Adipose tissue (tissue), 3 donors: ENCODE results near the gene NCCRP1. TPM values are rescaled to one million over a fixed set of nuclear protein-coding genes. Genes with fewer than 3 reads are reported as not detected.
"Not testable (repeated sequence)": the region's sequence is repeated elsewhere in the genome, so short reads cannot be mapped to it uniquely, and the experiment has no call there.

Source experiments
- H3K27ac ChIP-seq: one replicate; pipeline ENCODE4 v1.5.1; 2013; ENCODE audit warnings: low read depth, low read length
- WGBS, 3 donors: extraction: QIAGEN DNeasy Blood & Tissue Kit; methylation state at CpG; one replicate each; pipeline ENCODE4 v1.1.7; 2013; 5-methylcytosine and 5-hydroxymethylcytosine counted together
- polyA plus RNA-seq, 3 donors: library from polyadenylated mRNA; stranded (reverse); fragments of 200-250 nt; gene quantifications; one replicate each; pipeline ENCODE4 v1.2.3, GENCODE V29; 2013
- donor health status: healthy with polysubstance abuse.
- donor health status: Bipolar disorder and iron deficiency.
- donor health status: healthy.

Gene NCCRP1
- polyA plus RNA-seq, 3 donors = 0.40 to 2.4 TPM; not detected in 1

- 26 to 39% (median 33%) methylated on average over 11 of the region's 11 CpGs for WGBS, 3 donors
- no peak overlapping the region for H3K27ac ChIP-seq
Observed at GRCh38 chr19:39199025-39199424, 2.3 kb downstream of the NCCRP1 start.

- 42 to 84% (median 84%) methylated on average over 20 to 32 of the region's 32 CpGs for WGBS, 3 donors
- H3K27ac ChIP-seq = no peak overlapping the region
Observed at GRCh38 chr19:39200066-39200802, 3.5 kb downstream of the NCCRP1 start.

DNA sequence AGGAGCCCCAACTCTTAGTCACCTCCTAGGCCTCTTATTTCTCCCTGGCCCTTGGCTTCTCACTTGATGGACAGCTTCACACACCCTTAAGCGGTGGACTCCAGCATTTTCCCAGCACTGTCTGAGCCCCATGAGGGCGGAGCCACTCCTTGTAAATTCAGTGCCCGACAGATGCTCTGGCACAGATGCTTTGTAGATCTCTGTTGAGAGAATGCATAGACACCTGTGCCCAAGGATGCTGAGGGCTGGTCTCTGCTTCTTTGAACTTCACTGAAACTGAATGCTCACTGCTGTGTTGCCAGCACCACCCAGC lies 4.0 kb downstream of the NCCRP1 start:
- no peak overlapping the region for H3K27ac ChIP-seq
- whole genome bisulfite sequencing, 3 donors = 26 to 87% (median 76%) methylated on average over 3 of the region's 3 CpGs

GRCh38 chr19:39202998-39203355 lies 6.2 kb downstream of the NCCRP1 start:
- no peak overlapping the region for H3K27ac ChIP-seq
- WGBS, 3 donors = 10 to 100% (median 100%) methylated on average over 1 of the region's 1 CpG

GRCh38 chr19:39203372-39204341 lies 6.9 kb downstream of the NCCRP1 start, which contains the start of gene SYCN:
TSS of gene SYCN (minus strand) at chr19:39204263. CDS start at chr19:39204254, 9 bp downstream.
- H3K27ac ChIP-seq = no peak within 1 kb of the TSS
- 13 to 29% (median 20%) methylated on average over 56 to 57 of the region's 57 CpGs for WGBS, 3 donors

- no peak overlapping the region for H3K27ac ChIP-seq
- 25 to 81% (median 77%) methylated on average over 3 of the region's 3 CpGs for WGBS, 3 donors
Observed at GRCh38 chr19:39205449-39205764, 8.6 kb downstream of the NCCRP1 start.

GRCh38 chr19:39206122-39206521 lies 9.4 kb downstream of the NCCRP1 start:
- 77 to 90% (median 85%) methylated on average over 6 of the region's 6 CpGs for WGBS, 3 donors
- no peak overlapping the region for H3K27ac ChIP-seq

- 53 to 75% (median 72%) methylated on average over 6 of the region's 6 CpGs for WGBS, 3 donors
- no peak overlapping the region for H3K27ac ChIP-seq
Observed at GRCh38 chr19:39207293-39207836, 10.6 kb downstream of the NCCRP1 start.

GRCh38 chr19:39208175-39208795 lies 11.5 kb downstream of the NCCRP1 start:
- WGBS, 3 donors = 31 to 78% (median 71%) methylated on average over 9 of the region's 9 CpGs
- H3K27ac ChIP-seq = no peak overlapping the region

GRCh38 chr19:39209196-39209595 lies 12.4 kb downstream of the NCCRP1 start:
- H3K27ac ChIP-seq = no peak overlapping the region
- WGBS, 3 donors = 40 to 76% (median 72%) methylated on average over 7 of the region's 7 CpGs

GRCh38 chr19:39211731-39212374 lies 15.1 kb downstream of the NCCRP1 start:
- 66 to 87% (median 75%) methylated on average over 13 of the region's 13 CpGs for WGBS, 3 donors
- H3K27ac ChIP-seq = no peak overlapping the region

- no peak overlapping the region for H3K27ac ChIP-seq
- WGBS, 3 donors = 25 to 58% (median 26%) methylated on average over 8 of the region's 8 CpGs
Observed at GRCh38 chr19:39212375-39212742, 15.6 kb downstream of the NCCRP1 start.

DNA sequence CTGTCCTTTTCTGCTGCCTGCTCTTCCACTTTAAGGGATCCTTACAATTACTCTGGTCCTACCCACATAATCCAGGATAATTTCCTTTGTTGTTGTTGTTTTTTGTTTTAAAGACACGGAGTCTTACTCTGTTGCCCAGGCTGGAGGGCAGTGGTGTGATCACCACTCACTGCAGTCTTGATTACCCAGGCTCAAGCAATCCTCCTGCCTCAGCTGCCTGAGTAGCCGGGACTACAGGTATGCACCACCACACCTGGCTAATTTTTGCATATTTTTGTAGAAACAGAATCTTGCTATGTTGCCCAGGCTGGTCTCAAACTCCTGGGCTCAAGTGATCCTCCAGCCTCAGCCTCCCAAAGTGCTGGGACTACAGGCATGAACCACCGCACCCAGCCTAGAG lies 18.6 kb downstream of the NCCRP1 start:
- H3K27ac ChIP-seq = not testable (repeated sequence)
- 86 to 93% (median 90%) methylated on average over 3 of the region's 3 CpGs for WGBS, 3 donors

DNA sequence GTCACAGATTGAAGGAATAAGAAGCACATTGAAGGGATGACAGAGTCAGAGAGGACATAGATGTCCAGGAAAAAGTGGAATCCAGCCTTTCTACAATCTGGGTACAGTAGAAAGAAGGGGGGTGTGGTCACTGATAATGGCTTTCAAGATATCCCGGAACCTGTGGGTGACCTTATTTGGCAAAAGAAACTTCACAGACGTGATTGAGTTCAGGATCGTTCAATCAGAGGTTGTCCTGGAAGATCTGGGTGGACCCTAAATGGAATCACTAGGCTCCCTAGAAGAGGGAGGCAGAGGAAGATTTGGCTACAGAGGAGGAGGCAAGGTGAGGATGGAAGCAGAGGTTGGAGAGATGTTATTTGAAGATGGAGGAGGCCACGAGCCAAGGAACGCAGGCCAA lies 20.3 kb downstream of the NCCRP1 start:
- H3K27ac ChIP-seq = no peak overlapping the region
- WGBS, 3 donors = 84 to 90% (median 85%) methylated on average over 5 of the region's 5 CpGs

- 82 to 90% (median 83%) methylated on average over 15 of the region's 15 CpGs for WGBS, 3 donors
- no peak overlapping the region for H3K27ac ChIP-seq
Observed at GRCh38 chr19:39218230-39219007, 21.7 kb downstream of the NCCRP1 start.

GRCh38 chr19:39219108-39219507 lies 22.3 kb downstream of the NCCRP1 start:
- WGBS, 3 donors = 65 to 81% (median 69%) methylated on average over 10 of the region's 10 CpGs
- not testable (repeated sequence) for H3K27ac ChIP-seq

DNA sequence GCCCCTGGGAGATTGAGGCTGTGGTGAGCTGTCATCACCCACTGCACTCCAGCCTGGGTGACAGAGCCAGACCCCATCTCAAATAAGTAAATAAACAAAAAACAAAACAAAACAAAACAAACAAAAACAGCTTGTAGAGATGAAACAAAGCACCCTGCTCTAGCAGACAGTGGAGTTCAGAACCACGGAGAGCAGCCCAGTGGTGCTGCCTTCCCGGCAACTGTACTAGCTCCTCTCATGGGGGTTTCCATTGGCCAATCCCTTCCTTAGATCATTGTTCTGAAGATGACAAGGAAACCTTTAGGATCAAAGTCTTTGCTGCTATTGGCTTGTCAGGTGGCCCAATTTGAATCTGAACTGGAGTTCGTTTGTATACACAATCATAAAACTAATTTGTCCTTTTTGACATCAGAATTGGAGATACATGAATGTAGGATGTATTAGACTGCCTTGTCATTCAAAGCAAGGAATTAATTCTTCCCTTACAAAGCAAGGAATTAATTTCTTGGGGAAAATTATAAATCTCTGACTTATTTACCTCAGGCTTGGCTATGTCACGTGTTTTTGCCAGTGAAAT lies 27.0 kb downstream of the NCCRP1 start:
- 19 to 53% (median 20%) methylated on average over 4 of the region's 4 CpGs for WGBS, 3 donors
- no peak overlapping the region for H3K27ac ChIP-seq
